HG02885 (cell line): ENCODE results near the gene PHF2.
A peak's percentile ranks its signal among the peaks of the same experiment; 100 is the strongest.

Source experiments
- ATAC-seq: cut with Tn5 transposase; IDR thresholded peaks from one replicate; pipeline ENCODE4 v1.9.1; 2021; ENCODE audit warnings: mild to moderate bottlenecking; ENCODE audit not compliant: unreplicated experiment, poor library complexity

PHF2 gene

GRCh38 chr9:93567271-93567959 is 9.0 kb upstream of the PHF2 start:
- no peak for ATAC-seq

GRCh38 chr9:93568169-93568568 is 8.2 kb upstream of the PHF2 start:
- ATAC-seq = no peak

GRCh38 chr9:93569621-93570174 is 6.7 kb upstream of the PHF2 start:
- no peak for ATAC-seq

GRCh38 chr9:93572221-93572620 is 4.2 kb upstream of the PHF2 start:
- ATAC-seq = no peak

- ATAC-seq = no peak
Observed at GRCh38 chr9:93572636-93573515, 3.5 kb upstream of the PHF2 start.

- ATAC-seq = no peak
Observed at GRCh38 chr9:93573516-93573828, 2.9 kb upstream of the PHF2 start.

GRCh38 chr9:93574091-93574899 is 2.1 kb upstream of the PHF2 start:
- ATAC-seq = no peak

GRCh38 chr9:93574900-93575795 is 1.2 kb upstream of the PHF2 start:
- ATAC-seq = no peak

GRCh38 chr9:93575796-93576257 is 557 bp upstream of the PHF2 start:
- peak; percentile 40 for ATAC-seq

GRCh38 chr9:93577078-93577974 is 942 bp downstream of the PHF2 start:
- peak; percentile 27 for ATAC-seq

GRCh38 chr9:93577975-93578682 is 1.7 kb downstream of the PHF2 start:
- no peak for ATAC-seq

- no peak for ATAC-seq
Observed at GRCh38 chr9:93578844-93579243, 2.5 kb downstream of the PHF2 start.

GRCh38 chr9:93579711-93580516 is 3.5 kb downstream of the PHF2 start:
- ATAC-seq = no peak

- no peak for ATAC-seq
Observed at GRCh38 chr9:93580654-93581380, 4.4 kb downstream of the PHF2 start.

GRCh38 chr9:93582115-93582514 is 5.7 kb downstream of the PHF2 start:
- ATAC-seq = no peak

GRCh38 chr9:93582550-93582949 is 6.2 kb downstream of the PHF2 start:
- no peak for ATAC-seq

GRCh38 chr9:93585259-93585658 is 8.9 kb downstream of the PHF2 start:
- ATAC-seq = no peak
